Gastrocnemius medialis (tissue), 4 donors: ENCODE results near the gene ZBTB20. TPM values are rescaled to one million over a fixed set of nuclear protein-coding genes. Genes with fewer than 3 reads are reported as not detected.

Source experiments
- ATAC-seq, 2 donors: fragments of 150-250 bp; one replicate each; pipeline ENCODE4 v1.9.1; 2016
- DNase-seq, 2 donors: peaks; one replicate each; pipeline ENCODE4 v3.0.0-alpha.2; 2019
- H3K27ac ChIP-seq, 4 donors: fragments of 200-600 bp; sonication (generic); 1 replicate in 1 of 4; 2 replicates in 3 of 4; pipeline ENCODE4 v1.5.1; 2016 to 2018; ENCODE audit warnings: mild to moderate bottlenecking in 2 of 4, moderate library complexity in 1 of 4
- H3K27me3 ChIP-seq, 3 donors: fragments of 200-600 bp; sonication (generic) in 2 of 3; 1 replicate in 1 of 3; 2 replicates in 2 of 3; pipeline versions ENCODE4 v1.5.1 to v1.6.0; 2016 to 2019; ENCODE audit warnings: mild to moderate bottlenecking in 1 of 3, moderate library complexity in 1 of 3
- H3K36me3 ChIP-seq, 2 donors: fragments of 200-600 bp; sonication (generic) in 1 of 2; one replicate each; pipeline ENCODE4 v1.5.1; 2017 to 2018
- H3K4me1 ChIP-seq, 2 donors: fragments of 200-600 bp; sonication (generic) in 1 of 2; one replicate each; pipeline ENCODE4 v1.5.1; 2016 to 2017; ENCODE audit warnings: mild to moderate bottlenecking in 2 of 2
- H3K4me3 ChIP-seq, 4 donors: fragments of 200-600 bp; sonication (generic) in 3 of 4; 1 replicate in 1 of 4; 2 replicates in 3 of 4; pipeline ENCODE4 v1.5.1; 2016 to 2019; ENCODE audit warnings: mild to moderate bottlenecking in 2 of 4
- H3K9me3 ChIP-seq, 3 donors: fragments of 200-600 bp; sonication (generic) in 2 of 3; 1 replicate in 1 of 3; 2 replicates in 2 of 3; pipeline ENCODE4 v1.5.1; 2016 to 2019
- CTCF ChIP-seq, 5 experiments: fragments of 450-650 bp in 3 of 5; fragments of 200-600 bp in 2 of 5; sonication (generic) in 2 of 5; IDR thresholded peaks in 4 of 5; conservative IDR thresholded peaks in 1 of 5; 1 replicate in 4 of 5; 2 replicates in 1 of 5; pipeline ENCODE4 v1.5.1; 2016 to 2019; ENCODE audit warnings: antibody characterized with exemption in 5 of 5, mild to moderate bottlenecking in 3 of 5, moderate library complexity in 3 of 5
- POLR2A ChIP-seq, 2 donors: fragments of 450-650 bp; IDR thresholded peaks; one replicate each; pipeline ENCODE4 v1.6.1; 2017; ENCODE audit warnings: antibody characterized with exemption in 2 of 2, mild to moderate bottlenecking in 2 of 2, moderate library complexity in 2 of 2
- in situ Hi-C, 4 donors: fragments of 200-750 bp; cut with MboI; loops; one replicate each; pipeline versions ENCODE4 v1.15.0 to v1.8.0; 2017; ENCODE audit warnings: low sequenced_read_pairs in 4 of 4
- intact Hi-C: fragments of 100-400 bp; cut with DNase I; formaldehyde crosslinking; loops from one replicate; pipeline ENCODE4 v1.15.1; 2023; ENCODE audit warnings: low total_unique reads
- total RNA-seq, 4 donors: library from RNA; depleted of rRNA; stranded (reverse); fragments of >200 nt; gene quantifications; one replicate each; pipeline versions ENCODE4 v1.1.0 to v1.2.3, GENCODE V29; 2016

ZBTB20 gene
- total RNA-seq, 4 donors from 2014 or later: 47.6 to 86.5 (median 69.0) TPM

- intact Hi-C loops: no loop called here
- peak overlapping the region; percentile 57 to 71 (median 60) for H3K27ac ChIP-seq
Observed at GRCh38 chr3:115071166-115071565, 75.9 kb downstream of the ZBTB20 start.

GRCh38 chr3:115068799-115069198, 78.3 kb downstream of the ZBTB20 start:
- Histone ChIP-seq H3K9me3 (no peaks in the 10 kb centered on the region), H3K4me3 (no peak overlapping the region), H3K36me3 (no peaks in the 10 kb centered on the region), H3K4me1 (peaks cover 36% of the 10 kb centered on the region in 2 donors), H3K27ac (peak overlapping the region in 2 of 4 donors; percentile 24 to 39), H3K27me3 (no peaks in the 10 kb centered on the region)
- intact Hi-C loops: no loop called here
- DNase-seq (no peak), ATAC-seq (no peak)
- TF ChIP-seq CTCF (IDR thresholded peaks at IDR 0.05 in 4 of 5, conservative IDR thresholded peaks at IDR 0.05 in 1 of 5) (no peak), POLR2A (IDR thresholded peaks at IDR 0.05) (no peak)
- in situ Hi-C loops: no loop called here

More at GRCh38 chr3:115071166-115071565, 75.9 kb downstream of the ZBTB20 start:
- DNase-seq: no peak
- Histone ChIP-seq H3K9me3 (no peaks in the 10 kb centered on the region), H3K36me3 (no peaks in the 10 kb centered on the region), H3K27me3 (no peaks in the 10 kb centered on the region), H3K4me3 (peak overlapping the region in 1 of 4 donors; percentile 1), H3K4me1 (peaks cover 41 to 42% of the 10 kb centered on the region in 2 donors)
- peak in 1 of 2 donors; percentile 7 for ATAC-seq
- no peak for TF ChIP-seq CTCF (IDR thresholded peaks at IDR 0.05 in 4 of 5, conservative IDR thresholded peaks at IDR 0.05 in 1 of 5)
- TF ChIP-seq POLR2A (IDR thresholded peaks at IDR 0.05): no peak
- in situ Hi-C loops: no loop called here

DNA sequence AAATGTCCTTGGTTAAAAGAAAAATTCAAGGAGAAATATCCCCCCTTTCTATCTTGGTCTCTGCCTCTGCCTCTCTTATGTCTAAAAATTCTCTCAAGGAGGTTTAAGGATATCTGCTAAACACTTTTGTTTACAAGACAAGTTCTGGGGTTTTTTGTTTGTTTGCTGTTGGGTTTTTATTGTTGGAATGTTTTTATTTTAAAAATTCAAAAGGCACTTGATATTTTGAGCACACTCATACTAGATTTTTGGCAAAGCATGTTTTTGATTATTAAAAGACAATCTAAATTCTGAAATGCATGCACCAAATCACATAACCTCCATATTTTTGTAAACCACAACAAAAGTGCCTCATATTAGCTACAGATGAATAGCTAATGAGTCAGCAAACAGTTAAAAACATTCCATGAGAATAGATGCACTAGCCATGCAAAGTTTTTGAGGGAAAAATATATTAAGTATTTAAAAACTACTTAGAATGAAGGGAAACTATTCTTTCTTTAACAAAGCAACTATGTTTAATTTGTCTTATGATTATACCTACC, 84.6 kb downstream of the ZBTB20 start:
- no peak for DNase-seq
- Histone ChIP-seq H3K4me1 (peaks cover 6 to 12% of the 10 kb centered on the region in 2 donors), H3K27ac (no peak overlapping the region), H3K9me3 (no peaks in the 10 kb centered on the region), H3K27me3 (no peaks in the 10 kb centered on the region), H3K4me3 (no peak overlapping the region), H3K36me3 (no peaks in the 10 kb centered on the region)
- in situ Hi-C loops: no loop called here
- intact Hi-C loops: no loop called here
- TF ChIP-seq CTCF (IDR thresholded peaks at IDR 0.05 in 4 of 5, conservative IDR thresholded peaks at IDR 0.05 in 1 of 5): no peak
- no peak for TF ChIP-seq POLR2A (IDR thresholded peaks at IDR 0.05)
- no peak for ATAC-seq

DNA sequence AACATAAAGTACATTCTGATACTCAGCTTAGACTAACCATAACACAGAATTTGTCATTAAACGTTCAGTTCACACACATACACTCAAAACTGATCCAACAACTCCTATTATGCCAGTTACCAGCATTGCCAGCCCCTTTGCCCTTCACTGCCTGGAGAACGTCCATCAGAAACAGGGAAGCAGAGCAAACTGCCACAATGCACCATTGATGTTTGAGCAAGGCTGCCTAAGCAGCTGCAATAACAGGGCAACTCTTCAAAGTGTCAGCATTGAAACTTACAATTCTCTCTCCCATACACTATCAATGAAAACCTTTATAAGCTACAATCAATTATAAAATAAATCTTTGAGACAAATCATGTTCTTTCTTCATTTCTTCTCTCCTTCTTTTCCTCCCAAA, 85.1 kb downstream of the ZBTB20 start:
- in situ Hi-C loops: no loop called here
- no peaks in the 10 kb centered on the region for H3K27me3 ChIP-seq
- ATAC-seq (no peak), DNase-seq (no peak)
- no peaks in the 10 kb centered on the region for H3K9me3 ChIP-seq
- no peak overlapping the region for H3K4me3 ChIP-seq
- TF ChIP-seq CTCF (IDR thresholded peaks at IDR 0.05 in 4 of 5, conservative IDR thresholded peaks at IDR 0.05 in 1 of 5): no peak
- TF ChIP-seq POLR2A (IDR thresholded peaks at IDR 0.05): no peak
- H3K27ac ChIP-seq: no peak overlapping the region
- intact Hi-C loops: no loop called here
- H3K4me1 ChIP-seq: peaks cover 6 to 12% of the 10 kb centered on the region in 2 donors
- no peaks in the 10 kb centered on the region for H3K36me3 ChIP-seq

DNA sequence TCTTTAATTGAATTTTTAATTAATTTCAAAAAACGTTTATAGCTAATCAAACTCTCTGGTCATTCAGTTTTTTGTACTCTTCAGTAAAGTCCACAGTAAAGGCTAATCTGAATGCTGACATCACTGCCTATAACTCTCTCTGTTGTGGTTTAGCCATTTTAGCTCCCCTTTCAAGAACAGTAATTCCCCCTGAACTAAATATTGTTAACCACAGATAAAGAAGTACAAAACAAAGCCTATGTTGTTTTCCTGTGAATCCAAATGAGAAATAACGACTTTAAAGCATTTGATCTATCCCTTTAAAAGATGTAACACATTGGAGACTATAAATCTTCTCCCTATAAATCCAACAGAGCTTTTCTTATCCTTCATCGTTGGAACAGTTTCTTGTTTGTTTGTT, 94.2 kb downstream of the ZBTB20 start:
- no peaks in the 10 kb centered on the region for H3K4me1 ChIP-seq
- intact Hi-C loops: no loop called here
- H3K27ac ChIP-seq: no peak overlapping the region
- H3K4me3 ChIP-seq: no peak overlapping the region
- no peak for ATAC-seq
- no peaks in the 10 kb centered on the region for H3K27me3 ChIP-seq
- in situ Hi-C loops: no loop called here
- no peak for TF ChIP-seq CTCF (IDR thresholded peaks at IDR 0.05 in 4 of 5, conservative IDR thresholded peaks at IDR 0.05 in 1 of 5)
- TF ChIP-seq POLR2A (IDR thresholded peaks at IDR 0.05): no peak
- DNase-seq: no peak
- no peaks in the 10 kb centered on the region for H3K36me3 ChIP-seq
- no peaks in the 10 kb centered on the region for H3K9me3 ChIP-seq
